Measurements from ENCODE around the gene CIART.

GRCh38 chr1:150257624-150258585 lies 24.4 kb upstream of the CIART start, which contains the start of gene CA14:
- TF ChIP-seq CTCF (IDR thresholded peaks at IDR 0.05) (no peak), POLR2A (IDR thresholded peaks at IDR 0.05) (no peak)

Data from uterus (tissue), 2 donors.